ENCODE data around the gene AREL1. TPM values are rescaled to one million over a fixed set of nuclear protein-coding genes. Genes with fewer than 3 reads are reported as not detected.

AREL1 gene
- total RNA-seq, 1 experiment from 2014 or later = 45.9 TPM

DNA sequence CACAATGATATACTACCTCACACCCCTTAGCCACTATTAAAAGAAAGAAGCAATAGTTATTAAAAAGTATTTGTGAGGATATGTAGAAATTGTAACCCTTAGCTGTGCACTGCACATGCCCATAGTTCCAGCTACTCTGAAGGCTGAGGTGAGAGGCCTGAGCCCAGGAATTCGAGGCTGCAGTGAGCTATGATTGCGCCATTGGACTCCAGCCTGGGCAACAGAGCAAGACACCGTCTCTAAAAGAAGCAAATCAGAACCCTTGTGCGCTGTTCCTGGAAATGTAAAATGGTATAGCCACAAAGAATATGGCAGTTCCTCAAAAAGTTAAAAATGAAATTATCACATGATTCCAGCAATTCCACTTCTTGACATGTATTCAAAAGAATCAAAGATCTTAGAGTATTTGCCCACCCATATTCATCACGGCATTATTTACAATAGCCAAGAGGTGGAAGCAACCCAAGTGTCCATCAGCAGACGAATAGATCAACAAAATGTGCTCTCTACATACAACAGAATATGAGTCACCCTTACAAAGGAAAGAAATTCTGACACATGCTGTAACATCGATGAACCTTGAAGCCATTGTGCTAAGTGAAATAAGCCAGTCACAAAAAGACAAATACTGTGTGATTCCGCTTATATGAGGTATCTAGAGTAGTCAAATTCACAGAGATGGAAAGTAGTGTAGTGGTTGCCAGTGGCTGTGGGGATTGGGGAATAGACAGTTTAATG, 26.6 kb upstream of the AREL1 start:
- Histone ChIP-seq H3K9me3 (ENCODE audit: control insufficient read depth in 1 of 2, insufficient read depth in 1 of 2, low read depth in 1 of 2, low read length in 2 of 2) (no peaks in the 10 kb centered on the region), H3K36me3 (ENCODE audit: control insufficient read depth in 1 of 2, insufficient read depth in 2 of 2, low read length in 2 of 2) (peaks cover 11 to 16% of the 10 kb centered on the region in 2 experiments), H3K79me2 (ENCODE audit: insufficient read depth, low read length) (no peaks in the 10 kb centered on the region), H3K4me2 (ENCODE audit: low read length) (no peak overlapping the region), H3K4me1 (ENCODE audit: control insufficient read depth in 1 of 2, insufficient read depth in 2 of 2, low read length in 2 of 2) (peaks cover 0 to 16% of the 10 kb centered on the region in 2 experiments; a peak in 3 of 4 replicates), H4K20me1 (ENCODE audit: insufficient read depth) (no peaks in the 10 kb centered on the region), H3K27me3 (ENCODE audit: insufficient read depth, low read length) (no peaks in the 10 kb centered on the region), H3K27ac (ENCODE audit: low read depth, low read length) (no peak overlapping the region), H3K9me2 (ENCODE audit: insufficient read depth) (no peaks in the 10 kb centered on the region), H3K9ac (ENCODE audit: low read length) (no peak overlapping the region), H2AFZ (ENCODE audit: low read depth, low read length, poor library complexity, severe bottlenecking) (no peak overlapping the region), H3K4me3 (replicated peaks in 1 of 2; ENCODE audit: low read depth in 1 of 2, low read length in 2 of 2) (no peak overlapping the region)
- no peak for ATAC-seq
- CTCF ChIA-PET = no interaction called here
- DNase-seq (ENCODE audit: low read depth, low spot score) = no peak
- intact Hi-C loops (cut with micrococcal nuclease) = no loop called here
- TF ChIP-seq, protein P1, sequence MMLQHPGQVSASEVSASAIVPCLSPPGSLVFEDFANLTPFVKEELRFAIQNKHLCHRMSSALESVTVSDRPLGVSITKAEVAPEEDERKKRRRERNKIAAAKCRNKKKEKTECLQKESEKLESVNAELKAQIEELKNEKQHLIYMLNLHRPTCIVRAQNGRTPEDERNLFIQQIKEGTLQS (IDR thresholded peaks at IDR 0.05) = no peak
- no peak for TF ChIP-seq FOSL1 (IDR thresholded peaks at IDR 0.05; ENCODE audit: low read depth)
- no peak for TF ChIP-seq SIN3A (IDR thresholded peaks at IDR 0.05; ENCODE audit: low read depth)
- no peak for TF ChIP-seq SP1 (IDR thresholded peaks at IDR 0.05; ENCODE audit: low read depth)
- no peak for TF ChIP-seq EZH2 (IDR thresholded peaks at IDR 0.05)
- TF ChIP-seq, protein P2, sequence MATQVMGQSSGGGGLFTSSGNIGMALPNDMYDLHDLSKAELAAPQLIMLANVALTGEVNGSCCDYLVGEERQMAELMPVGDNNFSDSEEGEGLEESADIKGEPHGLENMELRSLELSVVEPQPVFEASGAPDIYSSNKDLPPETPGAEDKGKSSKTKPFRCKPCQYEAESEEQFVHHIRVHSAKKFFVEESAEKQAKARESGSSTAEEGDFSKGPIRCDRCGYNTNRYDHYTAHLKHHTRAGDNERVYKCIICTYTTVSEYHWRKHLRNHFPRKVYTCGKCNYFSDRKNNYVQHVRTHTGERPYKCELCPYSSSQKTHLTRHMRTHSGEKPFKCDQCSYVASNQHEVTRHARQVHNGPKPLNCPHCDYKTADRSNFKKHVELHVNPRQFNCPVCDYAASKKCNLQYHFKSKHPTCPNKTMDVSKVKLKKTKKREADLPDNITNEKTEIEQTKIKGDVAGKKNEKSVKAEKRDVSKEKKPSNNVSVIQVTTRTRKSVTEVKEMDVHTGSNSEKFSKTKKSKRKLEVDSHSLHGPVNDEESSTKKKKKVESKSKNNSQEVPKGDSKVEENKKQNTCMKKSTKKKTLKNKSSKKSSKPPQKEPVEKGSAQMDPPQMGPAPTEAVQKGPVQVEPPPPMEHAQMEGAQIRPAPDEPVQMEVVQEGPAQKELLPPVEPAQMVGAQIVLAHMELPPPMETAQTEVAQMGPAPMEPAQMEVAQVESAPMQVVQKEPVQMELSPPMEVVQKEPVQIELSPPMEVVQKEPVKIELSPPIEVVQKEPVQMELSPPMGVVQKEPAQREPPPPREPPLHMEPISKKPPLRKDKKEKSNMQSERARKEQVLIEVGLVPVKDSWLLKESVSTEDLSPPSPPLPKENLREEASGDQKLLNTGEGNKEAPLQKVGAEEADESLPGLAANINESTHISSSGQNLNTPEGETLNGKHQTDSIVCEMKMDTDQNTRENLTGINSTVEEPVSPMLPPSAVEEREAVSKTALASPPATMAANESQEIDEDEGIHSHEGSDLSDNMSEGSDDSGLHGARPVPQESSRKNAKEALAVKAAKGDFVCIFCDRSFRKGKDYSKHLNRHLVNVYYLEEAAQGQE (IDR thresholded peaks at IDR 0.05; ENCODE audit: low read depth) = no peak
- no peak for TF ChIP-seq POLR2AphosphoS5 (IDR thresholded peaks at IDR 0.05; ENCODE audit: low read depth, low read length)
- no peak for TF ChIP-seq RAD21 (IDR thresholded peaks at IDR 0.05; ENCODE audit: low read depth)
- TF ChIP-seq ZFX (IDR thresholded peaks at IDR 0.05) = no peak
- TF ChIP-seq, protein P3, sequence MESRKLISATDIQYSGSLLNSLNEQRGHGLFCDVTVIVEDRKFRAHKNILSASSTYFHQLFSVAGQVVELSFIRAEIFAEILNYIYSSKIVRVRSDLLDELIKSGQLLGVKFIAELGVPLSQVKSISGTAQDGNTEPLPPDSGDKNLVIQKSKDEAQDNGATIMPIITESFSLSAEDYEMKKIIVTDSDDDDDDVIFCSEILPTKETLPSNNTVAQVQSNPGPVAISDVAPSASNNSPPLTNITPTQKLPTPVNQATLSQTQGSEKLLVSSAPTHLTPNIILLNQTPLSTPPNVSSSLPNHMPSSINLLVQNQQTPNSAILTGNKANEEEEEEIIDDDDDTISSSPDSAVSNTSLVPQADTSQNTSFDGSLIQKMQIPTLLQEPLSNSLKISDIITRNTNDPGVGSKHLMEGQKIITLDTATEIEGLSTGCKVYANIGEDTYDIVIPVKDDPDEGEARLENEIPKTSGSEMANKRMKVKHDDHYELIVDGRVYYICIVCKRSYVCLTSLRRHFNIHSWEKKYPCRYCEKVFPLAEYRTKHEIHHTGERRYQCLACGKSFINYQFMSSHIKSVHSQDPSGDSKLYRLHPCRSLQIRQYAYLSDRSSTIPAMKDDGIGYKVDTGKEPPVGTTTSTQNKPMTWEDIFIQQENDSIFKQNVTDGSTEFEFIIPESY (IDR thresholded peaks at IDR 0.05; ENCODE audit: extremely low read depth, insufficient replicate concordance, low read length) = no peak
- no peak for TF ChIP-seq TCF7L2 (IDR thresholded peaks at IDR 0.05; ENCODE audit: borderline replicate concordance, extremely low read depth, insufficient read depth, insufficient read length)
- no peak for TF ChIP-seq SRF (IDR thresholded peaks at IDR 0.05; ENCODE audit: low read depth)
- TF ChIP-seq CEBPB (IDR thresholded peaks at IDR 0.05; ENCODE audit: low read depth) = no peak
- no peak for TF ChIP-seq CBX3 (IDR thresholded peaks at IDR 0.05; ENCODE audit: low read depth)
- RAD21 ChIA-PET (ENCODE audit: low non-redundant PET in 1 of 2, low total read pairs in 2 of 2, uncharacterized antibody in 2 of 2, unreplicated experiment in 2 of 2) = no interaction called here
- no TSS peak for BruUV-seq (replicated peaks)
- POLR2A ChIA-PET = no interaction called here
